B cell (primary cell): ENCODE data around the gene SLC22A17.

Experiments used
- CTCF ChIP-seq: fragments of 200-600 bp; IDR thresholded peaks from one replicate; pipeline ENCODE4 v1.8.0; 2022; ENCODE audit warnings: antibody characterized with exemption, mild to moderate bottlenecking
- EZH2 ChIP-seq: IDR thresholded peaks from 2 replicates; pipeline ENCODE4 v1.6.1; 2012; ENCODE audit warnings: borderline replicate concordance, low read depth, mild to moderate bottlenecking, moderate library complexity, low read length; ENCODE audit not compliant: insufficient read depth, poor library complexity, severe bottlenecking

- TF ChIP-seq CTCF: no peak
- TF ChIP-seq EZH2: no peak
Observed at GRCh38 chr14:23345987-23346692, 6.5 kb downstream of the SLC22A17 start.
